CD1c-positive myeloid dendritic cell (primary cell): ENCODE measurements around the gene RIN2.
"Not testable (repeated sequence)": the region's sequence is repeated elsewhere in the genome, so short reads cannot be mapped to it uniquely, and the experiment has no call there.

Experiments used
- DNase-seq: peaks from one replicate; pipeline ENCODE4 v3.0.0-alpha.2; 2016; ENCODE audit errors: extremely low spot score

The RIN2 gene

DNA sequence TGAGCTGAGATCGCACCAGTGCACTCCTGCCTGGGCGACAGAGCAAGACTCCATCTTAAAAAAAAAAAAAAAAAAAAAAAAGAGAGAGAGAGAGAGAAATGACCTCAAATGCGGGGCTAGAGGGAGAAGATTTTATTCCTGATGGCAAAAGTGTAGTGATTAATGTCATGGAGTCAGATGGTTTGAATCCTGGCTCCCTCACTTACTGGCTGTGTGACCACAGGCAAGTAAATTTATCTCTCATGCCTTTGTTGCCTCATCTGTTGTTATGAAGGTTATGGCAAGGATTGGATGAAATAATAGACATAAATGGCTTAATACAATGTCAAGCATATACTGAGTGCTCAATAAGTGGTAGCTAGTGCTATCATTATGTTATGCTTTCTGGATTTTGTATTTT lies 29.3 kb downstream of the RIN2 start:
- DNase-seq: no peak

DNA sequence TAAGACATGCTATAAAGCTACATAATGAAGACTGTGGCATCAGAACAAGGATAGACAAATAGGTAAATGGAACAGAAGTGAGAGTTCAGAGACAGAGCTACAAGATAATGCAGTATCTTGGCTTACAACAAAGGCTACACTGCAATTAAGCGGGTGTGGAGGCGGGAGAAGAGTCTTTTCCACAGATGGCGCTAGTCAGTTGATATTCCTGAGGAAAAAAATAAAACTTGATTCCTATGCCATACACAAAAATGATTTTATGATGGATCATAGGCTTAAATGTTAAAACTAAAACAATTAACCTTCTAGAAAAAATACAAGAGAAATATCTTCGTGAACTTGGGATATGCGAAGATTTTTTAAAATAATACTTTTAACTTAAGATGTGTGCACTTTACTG lies 31.0 kb downstream of the RIN2 start:
- no peak for DNase-seq

DNA sequence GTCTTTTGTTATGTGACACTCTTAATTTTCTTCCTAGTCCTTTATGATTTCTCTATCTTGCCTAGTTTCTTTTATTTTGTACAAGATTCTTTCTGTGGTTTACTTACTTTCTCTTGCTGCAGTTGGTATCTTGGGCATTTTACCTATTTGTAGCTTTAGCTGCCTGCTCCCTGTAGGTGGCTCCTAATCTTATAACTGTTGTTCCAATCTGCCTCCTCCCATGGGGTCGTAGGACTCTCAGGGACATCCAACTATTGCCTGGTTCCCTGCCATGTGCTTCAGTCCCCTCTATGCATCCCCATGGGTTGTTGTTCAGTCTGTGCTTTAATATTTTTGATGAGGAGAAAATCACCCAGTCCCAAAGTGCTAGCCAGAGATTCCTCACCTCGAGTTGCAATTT lies 31.4 kb downstream of the RIN2 start:
- no peak for DNase-seq

DNA sequence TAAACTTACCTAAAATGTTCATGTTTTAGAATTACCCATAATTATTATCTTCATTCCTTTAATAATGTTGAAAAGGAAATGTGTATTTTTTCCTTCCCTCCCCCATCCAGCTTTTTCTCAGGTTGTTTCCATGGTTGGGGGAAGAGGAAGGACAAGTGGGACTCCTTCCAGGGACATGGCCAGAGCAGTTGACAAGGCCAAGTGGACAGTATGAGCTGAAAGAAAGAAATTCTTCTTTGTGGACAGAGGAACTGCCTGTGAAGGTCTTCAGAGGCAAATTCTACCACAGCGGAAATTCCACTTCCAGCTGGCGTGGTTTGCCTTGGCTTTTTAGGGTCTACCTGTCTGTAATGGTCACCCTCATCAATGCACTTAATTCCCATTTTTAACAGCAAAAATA lies 33.8 kb downstream of the RIN2 start:
- DNase-seq: no peak

DNA sequence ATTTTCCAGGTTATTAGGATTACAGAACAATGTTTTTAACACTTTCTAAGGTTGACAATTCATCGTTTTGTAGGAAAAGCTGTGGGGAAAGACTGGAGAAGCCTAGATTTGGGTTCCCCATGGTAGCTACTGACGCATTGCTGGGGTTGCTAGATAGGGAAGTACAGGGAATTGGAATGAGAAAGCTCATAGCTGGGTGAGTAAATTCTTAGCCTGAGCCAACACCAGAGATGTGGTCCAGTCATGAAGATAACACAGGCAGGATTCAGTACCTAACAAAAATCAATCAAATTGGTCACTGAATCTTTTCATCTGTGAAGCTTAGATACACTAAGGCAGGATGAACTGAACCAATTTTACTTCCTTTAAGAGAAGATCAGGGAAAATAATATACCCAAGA lies 35.7 kb downstream of the RIN2 start:
- DNase-seq: no peak

DNA sequence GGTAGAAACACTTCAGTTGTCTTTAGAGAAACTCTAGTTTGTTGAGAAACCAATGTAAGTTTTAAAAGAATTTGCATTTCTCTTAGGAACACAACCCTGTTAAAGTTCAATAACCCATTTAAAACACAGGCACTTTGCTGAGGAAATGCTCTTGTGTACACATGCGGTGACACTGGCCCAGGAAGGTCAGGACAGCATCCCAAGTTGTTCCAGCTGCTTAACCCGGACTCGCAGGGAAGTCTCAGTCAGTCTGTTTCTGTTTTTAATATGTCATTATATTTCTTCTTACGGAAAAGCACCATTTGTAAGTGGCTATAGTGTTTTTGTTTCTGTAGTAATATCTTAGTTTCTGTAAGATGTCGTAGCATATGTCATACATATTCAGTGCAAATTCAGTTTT lies 36.9 kb downstream of the RIN2 start:
- DNase-seq: no peak

DNA sequence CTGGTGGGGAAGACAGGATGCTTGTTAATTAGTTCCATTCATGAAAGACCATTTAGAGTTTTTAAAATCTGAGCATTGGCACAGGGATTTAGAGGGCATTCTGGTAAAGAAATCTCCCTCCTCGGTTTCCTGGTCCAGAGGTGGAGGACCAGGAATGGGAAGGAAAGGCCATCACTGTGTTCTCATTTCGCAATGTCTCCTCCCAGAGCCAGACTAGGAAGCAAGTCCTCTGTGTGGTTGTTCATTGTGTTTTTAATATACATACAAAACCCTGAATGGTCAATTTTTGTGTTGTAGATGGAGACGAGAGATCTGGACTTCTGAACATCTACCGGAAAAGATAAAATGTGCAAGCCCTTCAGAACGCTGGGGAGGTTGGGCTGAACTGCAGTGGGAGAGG lies 41.3 kb downstream of the RIN2 start:
- DNase-seq: no peak

DNA sequence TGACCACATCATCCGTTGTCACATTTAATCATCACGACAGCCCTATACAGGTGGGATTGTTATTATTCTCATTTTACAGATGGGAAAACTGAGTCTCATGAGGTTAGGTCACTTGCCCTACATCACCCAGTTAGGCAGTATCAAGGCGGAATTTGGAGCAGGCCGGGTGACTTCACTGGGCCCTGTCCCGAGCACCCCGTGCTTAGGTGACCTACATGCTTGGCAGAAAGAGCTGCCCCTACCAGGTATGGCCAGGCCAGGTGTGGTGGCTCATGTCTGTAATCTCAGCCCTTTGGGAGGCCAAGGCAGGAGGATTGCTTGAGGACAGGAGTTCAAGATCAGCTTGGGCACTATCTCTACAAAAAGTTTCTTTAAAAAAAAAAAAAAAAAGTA lies 44.0 kb downstream of the RIN2 start:
- DNase-seq: no peak

DNA sequence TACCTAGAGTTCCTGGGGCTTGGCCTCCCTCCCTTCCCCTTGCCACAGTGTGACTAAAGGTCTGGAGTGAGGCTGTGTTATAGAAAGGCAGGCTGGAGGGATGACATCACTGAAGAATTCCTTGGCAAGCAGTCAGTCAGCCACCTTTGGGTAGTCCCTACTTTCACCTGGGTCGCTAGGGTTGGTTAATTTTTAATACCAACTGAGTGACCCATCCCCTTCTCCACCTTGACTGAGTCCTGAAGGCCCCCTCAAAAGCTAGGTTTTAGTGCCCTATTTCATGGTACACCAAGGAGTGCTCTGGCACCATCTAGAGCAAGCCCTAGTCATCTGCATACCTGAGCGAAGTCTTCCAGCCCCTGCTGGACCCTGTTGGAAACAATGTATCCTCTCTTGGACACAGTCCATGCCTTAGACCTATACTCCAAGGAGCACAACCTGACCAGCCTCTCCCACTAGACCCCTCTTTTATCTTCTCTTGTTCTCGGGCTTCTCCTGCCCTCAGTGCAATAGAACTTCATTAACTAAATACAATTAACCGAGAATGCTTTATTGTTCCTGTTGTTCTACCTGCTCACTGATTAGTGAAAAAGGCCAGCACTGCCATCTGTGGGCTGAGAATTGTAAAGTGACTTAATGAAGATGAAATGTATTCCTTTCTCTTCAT lies 44.6 kb downstream of the RIN2 start:
- no peak for DNase-seq

DNA sequence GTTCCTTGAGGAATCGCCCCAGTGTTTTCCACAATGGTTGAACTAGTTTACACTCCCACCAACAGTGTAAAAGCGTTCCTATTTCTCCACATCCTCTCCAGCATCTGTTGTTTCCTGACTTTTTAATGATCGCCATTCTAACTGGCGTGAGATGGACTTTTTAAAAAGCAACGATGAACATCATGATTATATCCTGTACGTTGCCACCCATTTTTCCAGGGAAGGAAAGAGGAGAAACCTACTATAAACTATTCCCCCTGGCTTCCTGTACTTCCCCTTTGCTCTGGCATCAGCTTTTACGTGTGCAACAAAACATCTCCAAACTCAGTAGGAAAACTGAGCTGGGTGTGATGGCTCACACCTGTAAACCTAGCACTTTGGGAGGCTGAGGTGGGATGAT lies 48.2 kb downstream of the RIN2 start:
- not testable (repeated sequence) for DNase-seq

DNA sequence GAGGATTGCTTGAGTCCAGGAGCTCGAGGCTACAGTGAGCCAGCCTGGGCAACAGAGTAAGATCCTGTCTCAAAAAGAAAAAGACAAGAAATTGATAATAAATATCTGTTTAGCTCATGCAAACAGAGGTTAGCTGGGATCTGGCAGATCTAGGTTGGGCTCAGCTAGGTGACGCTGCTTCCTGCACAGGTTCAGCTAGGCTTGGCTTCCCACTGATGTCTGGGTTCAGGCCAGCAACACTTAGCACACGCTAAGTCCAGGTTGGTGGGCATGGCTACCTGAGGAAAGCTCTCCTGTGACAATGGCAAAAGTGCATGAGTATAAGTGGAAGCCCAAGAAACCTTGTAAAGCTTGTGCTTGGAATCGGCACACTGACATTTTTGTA lies 48.7 kb downstream of the RIN2 start:
- no peak for DNase-seq

DNA sequence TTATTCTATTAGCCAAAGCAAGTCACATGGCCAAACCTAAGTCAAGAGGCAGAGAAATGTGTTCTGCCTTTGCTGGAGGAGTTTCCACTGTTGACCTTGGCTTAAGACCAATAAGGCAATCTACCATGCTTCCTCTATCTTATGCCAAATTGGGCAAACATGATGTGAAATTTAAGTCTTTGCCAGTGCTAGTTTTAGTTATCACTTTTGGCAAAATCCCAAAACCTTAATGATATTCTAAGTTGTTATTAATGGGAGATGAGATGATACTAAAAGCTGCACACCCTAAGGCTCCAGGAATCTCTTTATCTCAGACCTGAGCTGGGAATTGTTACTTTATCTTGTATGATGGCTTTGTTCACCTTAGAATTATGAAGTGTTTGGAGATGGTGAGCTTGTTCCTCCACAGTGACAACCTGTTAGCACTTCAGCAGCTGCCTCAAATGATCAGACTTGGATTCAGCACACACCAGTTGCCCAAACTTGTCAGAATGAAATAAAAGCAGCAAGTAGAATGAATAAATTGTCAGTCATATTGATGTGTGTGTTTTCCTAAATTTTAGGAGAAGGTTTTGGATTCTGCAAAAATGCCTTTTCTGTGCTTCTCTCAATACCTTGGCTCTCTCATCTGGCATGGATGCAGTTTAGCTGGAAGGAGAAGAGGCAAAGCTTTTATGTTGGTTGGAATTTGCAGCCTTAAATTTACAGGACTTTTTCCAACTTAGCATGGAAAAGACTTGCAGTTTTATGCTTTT lies 49.3 kb downstream of the RIN2 start:
- DNase-seq: no peak
